RWPE1 (cell line): ENCODE data around the gene FLVCR2.

Experiments used
- CTCF ChIA-PET: fragments of 350-600 bp; sonication (Branson Sonifier 250); formaldehyde crosslinking; extraction: SDS; loops from one replicate; lab custom pipeline; 2021; lab: Yijun Ruan, JAX
- POLR2A ChIA-PET: fragments of 400-600 bp; formaldehyde crosslinking; extraction: SDS; loops from one replicate; lab custom pipeline; 2020; ENCODE audit warnings: antibody characterized with exemption; ENCODE audit not compliant: low non-redundant PET; lab: Yijun Ruan, JAX
- DNase-seq: peaks from one replicate; pipeline ENCODE4 v3.0.0; 2012; ENCODE audit warnings: low spot score
- H3K27ac ChIP-seq: fragments of 450-650 bp; 2 replicates; pipeline ENCODE4 v1.5.1; 2017
- CTCF ChIP-seq: fragments of 450-650 bp; conservative IDR thresholded peaks from 2 replicates; pipeline ENCODE4 v1.5.1; 2017; ENCODE audit warnings: low read depth, mild to moderate bottlenecking

FLVCR2 gene

GRCh38 chr14:75636100-75636692 is 57.8 kb downstream of the FLVCR2 start:
- no peak for TF ChIP-seq CTCF
- ChIA-PET POLR2A (interaction anchor here (0.6 kb wide), 1 partner anchor 199 kb away, joined by 3 read pairs; no protein-coding TSS in a partner anchor), CTCF (no interaction called here)
- DNase-seq, result no peak
- H3K27ac ChIP-seq, result no peak overlapping the region

GRCh38 chr14:75640876-75641275 is 62.5 kb downstream of the FLVCR2 start:
- no peak for TF ChIP-seq CTCF
- ChIA-PET POLR2A (no interaction called here), CTCF (interaction anchor here (1.4 kb wide), 1 partner anchor 63 kb away, joined by 5 read pairs; the partner anchor contains the start of gene FLVCR2)
- DNase-seq, result no peak
- H3K27ac ChIP-seq, result no peak overlapping the region

GRCh38 chr14:75643985-75644384 is 65.6 kb downstream of the FLVCR2 start:
- ChIA-PET CTCF (no interaction called here), POLR2A (no interaction called here)
- no peak overlapping the region for H3K27ac ChIP-seq
- no peak for TF ChIP-seq CTCF
- no peak for DNase-seq

GRCh38 chr14:75645056-75645455 is 66.6 kb downstream of the FLVCR2 start:
- no peak for TF ChIP-seq CTCF
- no peak for DNase-seq
- ChIA-PET POLR2A (no interaction called here), CTCF (interaction anchor here (0.6 to 13.8 kb wide), 2 partner anchors 66 to 69 kb away, joined by 3 to 162 read pairs; partner anchors contain the start of gene FLVCR2)
- H3K27ac ChIP-seq, result no peak overlapping the region

- H3K27ac ChIP-seq, result peak overlapping the region; percentile 69
- DNase-seq, result no peak
- TF ChIP-seq CTCF, result no peak
- ChIA-PET CTCF (interaction anchor here (0.6 to 13.8 kb wide), 2 partner anchors 71 to 677 kb away, joined by 3 to 162 read pairs; partner anchors contain the start of gene FLVCR2), POLR2A (no interaction called here)
Measured at GRCh38 chr14:75646762-75647161, 68.3 kb downstream of the FLVCR2 start.

- CTCF ChIA-PET, result interaction anchor here (13.8 kb wide), 1 partner anchor 72 kb away, joined by 162 read pairs; the partner anchor contains the start of gene FLVCR2
- POLR2A ChIA-PET, result no interaction called here
- H3K27ac ChIP-seq, result peak overlapping the region; percentile 77
- no peak for TF ChIP-seq CTCF
- no peak for DNase-seq
Measured at GRCh38 chr14:75647640-75648039, 69.2 kb downstream of the FLVCR2 start.
